DOHH2 (cell line): ENCODE data around the gene THTPA.

Experiments
- CTCF ChIP-seq: fragments of 200-600 bp; sonication (generic); IDR thresholded peaks from one replicate; pipeline ENCODE4 v1.5.1; 2014; ENCODE audit warnings: antibody characterized with exemption, mild to moderate bottlenecking, low read depth, low read length; ENCODE audit not compliant: poor library complexity, severe bottlenecking
- EZH2phosphoT487 ChIP-seq: fragments of 200-600 bp; sonication (generic); IDR thresholded peaks from 2 replicates; pipeline ENCODE4 v1.6.1; 2017; ENCODE audit warnings: borderline replicate concordance, mild to moderate bottlenecking, antibody characterized with exemption, low read length, moderate library complexity, mixed read lengths

GRCh38 chr14:23561259-23561658, 5.2 kb downstream of the THTPA start:
- TF ChIP-seq CTCF (no peak), EZH2phosphoT487 (no peak)
